Inflammatory macrophage (primary cell): ENCODE results near the gene CFH.
"Not testable (repeated sequence)": the region's sequence is repeated elsewhere in the genome, so short reads cannot be mapped to it uniquely, and the experiment has no call there.

Experiments
- DNase-seq, 2 donors: peaks; one replicate each; pipeline ENCODE4 v3.0.0-alpha.2; 2020 to 2022

Gene CFH

GRCh38 chr1:196669051-196669450 is 17.2 kb downstream of the CFH start:
- DNase-seq: no peak

GRCh38 chr1:196669693-196670092 is 17.9 kb downstream of the CFH start:
- no peak for DNase-seq

- DNase-seq: no peak
Measured at GRCh38 chr1:196674908-196675307, 23.1 kb downstream of the CFH start.

- DNase-seq: no peak
Measured at GRCh38 chr1:196677781-196678509, 26.1 kb downstream of the CFH start.

DNA sequence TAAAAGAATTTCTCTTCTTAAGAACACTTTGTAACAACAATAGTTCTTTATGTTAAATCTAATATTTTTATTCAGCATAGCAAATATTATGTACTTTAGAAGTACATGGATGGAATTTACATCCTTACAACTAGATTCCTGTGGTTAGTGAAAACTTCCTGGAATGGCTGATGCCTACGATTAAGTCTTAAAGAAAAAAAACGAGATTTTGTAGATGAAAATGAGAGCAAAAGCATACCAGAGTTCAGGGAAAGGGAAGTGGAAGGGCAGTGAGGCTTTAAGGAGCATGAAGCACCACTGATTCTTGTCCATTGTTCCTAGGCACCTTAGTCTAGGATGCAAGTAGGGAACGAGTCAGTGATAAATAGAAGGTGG is 26.7 kb downstream of the CFH start:
- no peak for DNase-seq

DNA sequence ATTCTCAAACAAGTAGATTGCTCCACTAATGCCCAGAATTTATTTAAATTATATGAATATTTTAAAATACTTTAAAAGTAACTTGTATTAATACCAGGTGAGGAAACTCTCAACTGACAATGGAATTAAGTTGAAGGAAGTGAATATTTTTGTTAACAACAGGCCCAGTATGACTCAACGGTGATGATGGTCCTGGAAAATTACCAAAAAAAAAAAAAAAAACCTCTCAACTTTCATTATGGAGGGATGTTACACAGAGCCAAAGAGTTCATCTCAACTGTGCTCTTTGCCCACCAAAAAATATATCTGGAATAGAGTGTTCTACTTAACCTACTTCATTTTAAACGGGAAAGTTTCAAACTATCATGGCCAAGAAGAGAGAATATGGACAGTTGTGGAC is 28.3 kb downstream of the CFH start:
- DNase-seq: no peak

- peak; percentile 53 to 70 for DNase-seq
Measured at GRCh38 chr1:196684476-196684875, 32.6 kb downstream of the CFH start.

- DNase-seq: no peak
Measured at GRCh38 chr1:196685506-196685905, 33.7 kb downstream of the CFH start.

DNA sequence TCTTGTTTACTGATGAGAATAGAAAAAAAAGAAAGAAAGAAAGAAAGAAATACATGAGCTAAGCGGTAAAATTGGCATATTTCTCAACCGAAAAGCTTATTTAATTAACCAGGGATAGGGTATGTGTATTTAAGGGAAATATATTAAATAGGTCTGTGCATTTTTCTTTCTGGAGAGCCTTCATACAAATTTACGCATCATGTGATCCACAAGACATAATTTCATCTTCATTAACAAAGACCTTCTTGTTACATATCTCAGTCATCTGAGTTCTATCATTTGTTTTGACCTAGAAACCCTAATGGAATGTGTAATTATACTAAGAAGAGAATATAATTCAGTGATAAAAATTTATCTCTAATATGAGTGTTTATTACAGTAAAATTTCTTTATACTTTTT is 37.2 kb downstream of the CFH start:
- no peak for DNase-seq

DNA sequence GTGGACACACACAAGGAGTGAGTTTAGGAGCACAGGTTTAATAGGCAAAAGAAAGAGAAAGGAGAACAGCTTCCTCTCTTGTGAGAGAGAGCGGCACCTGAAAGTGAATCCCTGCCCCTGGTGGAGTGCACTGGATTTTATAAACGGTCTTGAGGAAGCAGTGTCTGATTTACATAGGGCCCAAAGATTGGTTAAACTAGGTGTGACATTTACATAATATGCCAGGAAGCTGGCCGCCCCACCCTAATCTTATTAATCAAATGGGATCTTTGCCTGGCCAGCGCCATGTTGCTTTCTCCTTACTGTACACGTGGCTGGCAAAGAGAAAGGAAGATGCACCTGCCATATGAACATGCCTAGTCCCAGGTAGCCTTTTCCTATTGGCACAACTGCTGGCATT is 38.7 kb downstream of the CFH start:
- no peak for DNase-seq

DNA sequence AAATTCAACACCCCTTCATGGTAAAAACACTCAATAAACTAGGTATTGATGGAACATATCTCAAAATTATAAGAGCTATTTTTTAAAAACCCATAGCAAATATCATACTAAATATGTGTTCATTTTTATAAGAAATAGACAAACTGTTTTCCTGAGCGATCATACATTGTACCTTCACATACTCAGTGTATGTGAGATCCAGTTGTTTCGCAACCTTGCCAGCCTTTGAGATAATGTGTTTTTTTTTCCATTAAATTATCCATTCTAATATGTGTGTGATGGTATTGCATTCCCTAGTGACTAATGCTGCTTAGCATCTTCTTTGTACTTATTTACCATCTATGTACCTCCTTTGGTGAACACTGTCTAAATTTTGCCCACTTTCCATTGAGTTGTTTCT is 47.1 kb downstream of the CFH start:
- no peak for DNase-seq

- DNase-seq: no peak
Measured at GRCh38 chr1:196701144-196701543, 49.3 kb downstream of the CFH start.

GRCh38 chr1:196709892-196710291 is 58.0 kb downstream of the CFH start:
- not testable (repeated sequence) for DNase-seq

- no peak for DNase-seq
Measured at GRCh38 chr1:196717868-196718267, 66.0 kb downstream of the CFH start.

DNA sequence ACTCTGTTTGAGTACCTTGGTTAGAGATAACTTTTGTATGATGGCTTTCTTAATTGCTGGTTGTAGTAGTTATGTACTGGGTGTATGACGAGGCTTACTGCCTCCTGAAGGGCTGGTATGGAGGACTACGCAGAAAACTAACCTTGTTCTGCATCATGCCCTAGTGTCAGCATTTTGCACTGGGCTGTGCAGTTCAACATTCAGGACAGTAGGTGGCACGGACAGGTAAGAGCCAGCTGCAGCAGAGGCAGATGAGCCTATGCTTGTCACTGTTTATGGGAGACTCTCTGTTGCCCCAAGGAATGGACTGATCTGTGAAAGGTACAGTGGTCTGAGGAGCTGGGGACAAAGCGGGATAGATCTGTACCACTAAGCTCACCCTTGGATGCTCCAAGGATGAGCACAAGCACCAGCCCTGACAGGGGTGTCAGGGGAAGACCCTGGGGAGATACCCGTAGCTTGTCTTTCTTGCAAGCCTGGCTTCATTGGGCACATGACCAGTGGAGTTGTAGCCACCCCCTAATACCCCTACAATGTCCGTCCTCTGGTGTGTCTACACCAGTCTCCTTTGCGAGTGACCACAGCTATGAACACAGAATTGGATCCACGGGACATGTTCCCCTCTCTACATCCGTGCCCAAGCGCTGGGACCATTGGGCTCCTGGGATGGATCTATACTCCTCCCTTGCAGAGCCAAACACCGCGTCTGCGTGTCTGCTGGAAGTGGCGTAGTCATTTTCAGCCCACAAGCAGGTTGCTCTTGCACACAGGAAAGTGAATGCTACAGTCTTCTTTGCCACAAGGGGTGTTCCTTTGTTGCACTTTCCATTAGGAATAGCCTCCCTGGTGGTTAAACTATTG is 71.7 kb downstream of the CFH start:
- peak; percentile 13 to 33 for DNase-seq

DNA sequence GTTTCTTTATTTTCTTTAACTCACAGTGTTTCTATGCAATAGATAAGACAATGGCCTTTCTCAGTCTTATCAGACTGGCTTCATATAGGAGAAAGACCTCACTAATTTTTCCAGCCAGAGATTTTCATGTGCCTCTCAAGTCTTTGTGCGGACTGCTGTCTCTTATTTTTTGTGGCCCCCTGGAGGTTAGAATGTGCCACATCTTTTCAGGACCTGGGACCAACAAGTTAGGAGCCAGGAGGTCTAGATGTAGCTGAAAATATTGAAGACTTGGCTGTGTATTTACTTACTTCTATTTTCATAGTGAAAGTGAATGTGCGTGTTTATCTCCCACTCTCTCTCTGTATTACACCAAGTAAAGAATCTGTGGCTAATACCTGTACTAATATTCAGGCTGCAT is 80.7 kb downstream of the CFH start:
- DNase-seq: no peak

DNA sequence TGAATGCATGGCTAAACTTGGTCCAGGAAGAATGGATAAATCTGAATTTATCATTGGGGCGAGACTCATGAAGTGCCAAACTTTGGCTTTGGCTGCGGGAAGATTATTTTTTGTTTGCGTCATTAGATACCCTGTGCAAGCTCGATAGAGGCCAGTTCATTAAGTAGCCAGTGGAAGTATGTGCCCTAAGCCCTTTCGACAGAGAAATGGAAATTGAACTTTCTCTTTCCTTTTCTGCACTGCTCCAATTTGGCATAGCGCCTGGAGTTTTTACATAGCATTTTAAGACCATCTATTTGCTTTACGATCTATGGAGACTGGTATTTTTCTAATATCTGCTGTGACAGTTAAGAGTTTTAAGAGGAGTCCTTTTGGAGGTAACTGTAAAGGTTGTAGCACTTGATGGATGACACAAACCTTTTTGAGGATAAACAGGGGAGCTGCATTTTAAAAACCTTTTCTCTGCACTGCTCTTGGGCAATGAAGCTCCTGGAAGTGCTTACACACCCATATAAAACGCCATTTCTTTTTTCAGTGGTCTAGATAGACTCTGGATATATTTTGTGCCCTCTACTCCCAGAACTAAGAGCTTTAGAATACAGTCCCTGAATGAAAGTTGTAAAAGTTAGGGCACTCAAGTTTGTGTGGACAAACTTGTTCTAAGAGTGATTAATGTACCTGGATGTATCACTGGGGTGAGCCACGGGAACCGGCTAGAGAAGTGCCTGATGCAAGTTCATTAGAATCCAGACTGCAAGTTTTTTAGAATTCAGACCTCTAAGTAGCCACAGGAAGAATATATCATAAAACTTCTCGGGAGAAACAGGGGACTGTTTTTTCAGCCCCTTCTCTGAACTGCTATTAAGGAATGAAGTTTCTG is 81.5 kb downstream of the CFH start:
- no peak for DNase-seq

- no peak for DNase-seq
Measured at GRCh38 chr1:196734006-196734405, 82.2 kb downstream of the CFH start.

DNA sequence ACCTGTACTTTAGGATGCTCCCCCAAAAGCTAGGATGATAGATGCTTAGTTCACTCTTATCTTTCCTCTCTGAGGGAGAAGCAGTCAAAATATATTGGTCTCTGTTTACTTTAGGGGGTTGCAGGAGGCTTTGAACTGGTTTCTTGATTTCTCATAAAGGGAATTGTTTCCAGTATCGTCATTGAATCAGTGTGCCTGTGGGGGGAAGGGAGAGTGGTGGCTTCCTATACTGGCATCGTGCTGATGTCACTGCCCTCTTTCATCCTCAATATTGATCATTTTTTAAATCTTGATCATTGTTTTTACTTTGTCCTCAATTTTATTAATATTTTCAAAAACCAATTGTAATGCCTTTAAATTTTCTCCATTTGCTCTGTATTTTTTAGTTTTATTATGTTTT is 82.6 kb downstream of the CFH start:
- DNase-seq: no peak

GRCh38 chr1:196738730-196739129 is 86.9 kb downstream of the CFH start:
- no peak for DNase-seq

DNA sequence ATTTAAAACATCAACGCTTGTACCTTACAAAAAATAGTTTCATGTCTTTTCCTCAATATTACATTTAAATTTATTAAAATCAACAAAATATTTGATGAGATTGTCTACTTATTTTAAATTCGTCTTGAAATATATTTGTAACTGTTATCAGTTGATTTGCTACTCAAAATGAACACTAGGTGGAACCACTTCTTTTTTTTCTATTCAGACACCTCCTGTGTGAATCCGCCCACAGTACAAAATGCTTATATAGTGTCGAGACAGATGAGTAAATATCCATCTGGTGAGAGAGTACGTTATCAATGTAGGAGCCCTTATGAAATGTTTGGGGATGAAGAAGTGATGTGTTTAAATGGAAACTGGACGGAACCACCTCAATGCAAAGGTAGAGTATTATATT is 91.4 kb downstream of the CFH start:
- peak; percentile 3 to 5 for DNase-seq

- not testable (repeated sequence) for DNase-seq
Measured at GRCh38 chr1:196765019-196765740, 113.3 kb downstream of the CFH start.
